BE2C (cell line): ENCODE results near the gene PPP2R5D.

Experiments used
- DNase-seq: peaks from one replicate; pipeline ENCODE4 v3.0.0-alpha.2; 2020
- H3K27me3 ChIP-seq: fragments of 250-450 bp; sonication (Bioruptor Pico); 2 replicates; pipeline ENCODE4 v1.5.1; 2020; ENCODE audit warnings: mild to moderate bottlenecking
- H3K36me3 ChIP-seq: fragments of 250-450 bp; sonication (Bioruptor Pico); 2 replicates; pipeline ENCODE4 v1.5.1; 2020; ENCODE audit warnings: mild to moderate bottlenecking
- H3K4me1 ChIP-seq: fragments of 250-450 bp; sonication (Bioruptor Pico); 2 replicates; pipeline ENCODE4 v1.5.1; 2020
- H3K4me3 ChIP-seq: 2 replicates; pipeline ENCODE4 v1.5.1; 2011; ENCODE audit warnings: low read depth, low read length
- H3K9me3 ChIP-seq: fragments of 250-450 bp; sonication (Bioruptor Pico); 2 replicates; pipeline ENCODE4 v1.5.1; 2020
- TF ChIP-seq, protein P1 (sequence below): IDR thresholded peaks from 2 replicates; pipeline ENCODE4 v1.5.1; 2012; ENCODE audit warnings: mild to moderate bottlenecking, low read depth, low read length

The PPP2R5D gene

DNA sequence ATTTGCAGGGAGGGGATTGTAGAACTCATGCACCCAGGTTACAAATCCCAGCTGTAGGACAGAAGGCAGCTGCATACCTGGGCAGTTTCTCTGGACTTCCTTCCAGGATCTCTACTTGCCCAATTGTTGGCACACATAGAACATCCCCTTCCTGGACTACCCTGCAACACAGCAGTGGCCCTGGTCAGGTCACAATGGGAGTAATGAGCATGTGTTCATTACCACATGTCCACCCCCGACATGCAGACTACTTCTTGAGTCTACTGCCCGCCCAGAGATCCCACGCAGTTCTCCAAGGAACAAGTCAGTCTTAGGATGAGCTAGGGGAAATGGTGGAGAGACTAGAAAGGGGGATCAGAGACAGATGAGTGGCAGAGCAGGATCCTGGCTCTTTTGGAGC, 10.4 kb upstream of the PPP2R5D start:
- TF ChIP-seq, protein P1, sequence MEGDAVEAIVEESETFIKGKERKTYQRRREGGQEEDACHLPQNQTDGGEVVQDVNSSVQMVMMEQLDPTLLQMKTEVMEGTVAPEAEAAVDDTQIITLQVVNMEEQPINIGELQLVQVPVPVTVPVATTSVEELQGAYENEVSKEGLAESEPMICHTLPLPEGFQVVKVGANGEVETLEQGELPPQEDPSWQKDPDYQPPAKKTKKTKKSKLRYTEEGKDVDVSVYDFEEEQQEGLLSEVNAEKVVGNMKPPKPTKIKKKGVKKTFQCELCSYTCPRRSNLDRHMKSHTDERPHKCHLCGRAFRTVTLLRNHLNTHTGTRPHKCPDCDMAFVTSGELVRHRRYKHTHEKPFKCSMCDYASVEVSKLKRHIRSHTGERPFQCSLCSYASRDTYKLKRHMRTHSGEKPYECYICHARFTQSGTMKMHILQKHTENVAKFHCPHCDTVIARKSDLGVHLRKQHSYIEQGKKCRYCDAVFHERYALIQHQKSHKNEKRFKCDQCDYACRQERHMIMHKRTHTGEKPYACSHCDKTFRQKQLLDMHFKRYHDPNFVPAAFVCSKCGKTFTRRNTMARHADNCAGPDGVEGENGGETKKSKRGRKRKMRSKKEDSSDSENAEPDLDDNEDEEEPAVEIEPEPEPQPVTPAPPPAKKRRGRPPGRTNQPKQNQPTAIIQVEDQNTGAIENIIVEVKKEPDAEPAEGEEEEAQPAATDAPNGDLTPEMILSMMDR: no peak
- no peaks in the 10 kb centered on the region for H3K9me3 ChIP-seq
- no peak for DNase-seq
- H3K36me3 ChIP-seq: peaks cover 9% of the 10 kb centered on the region
- no peaks in the 10 kb centered on the region for H3K27me3 ChIP-seq
- H3K4me3 ChIP-seq: no peak overlapping the region
- H3K4me1 ChIP-seq: peaks cover 5% of the 10 kb centered on the region; the same call in 1 of the 2 replicates

- Histone ChIP-seq H3K27me3 (no peaks in the 10 kb centered on the region), H3K4me1 (peaks cover 5% of the 10 kb centered on the region; the same call in 1 of the 2 replicates), H3K9me3 (no peaks in the 10 kb centered on the region), H3K4me3 (no peak overlapping the region), H3K36me3 (peaks cover under 1% of the 10 kb centered on the region; the same call in 1 of the 2 replicates)
- DNase-seq: peak; percentile 28
- TF ChIP-seq, protein P1: no peak
Observed at GRCh38 chr6:42974919-42975505, 9.4 kb upstream of the PPP2R5D start.

GRCh38 chr6:42978487-42978838, 5.9 kb upstream of the PPP2R5D start:
- TF ChIP-seq, protein P1: no peak
- no peaks in the 10 kb centered on the region for H3K9me3 ChIP-seq

DNA sequence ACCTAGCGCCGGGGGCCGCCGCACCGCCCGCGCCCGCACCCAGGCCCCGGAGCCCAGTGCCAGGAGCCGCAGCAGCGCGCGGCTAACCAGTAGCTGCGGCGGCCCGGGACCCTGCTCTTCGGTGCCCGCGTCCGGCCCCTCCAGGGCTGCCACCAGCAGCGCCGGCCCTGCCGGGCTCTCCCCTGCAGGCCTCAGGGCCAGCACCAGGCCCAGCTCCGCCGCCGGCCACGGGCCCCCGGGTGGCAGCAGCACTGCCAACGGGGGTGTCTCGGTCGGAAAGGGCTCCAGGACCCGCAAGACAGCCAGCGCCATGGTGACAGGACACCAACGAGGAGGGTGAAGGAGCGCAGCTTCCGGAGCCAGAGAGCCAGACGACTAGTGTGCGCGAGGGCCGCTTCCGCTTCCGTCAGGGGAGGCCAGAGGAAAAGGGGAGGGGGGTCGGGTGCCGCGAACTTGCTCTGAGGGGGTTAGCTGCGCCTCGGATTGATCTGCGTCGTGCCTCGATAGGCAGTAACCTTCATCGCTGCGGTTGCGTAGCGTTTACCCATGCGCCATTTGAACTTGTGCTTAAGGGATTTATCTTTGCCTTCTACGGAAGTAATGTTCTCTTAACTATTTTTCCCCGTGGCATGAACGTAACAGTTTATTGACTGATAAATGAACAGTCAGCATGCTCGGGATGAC, 5.4 kb upstream of the PPP2R5D start, which contains the start of gene PEX6:
Gene PEX6, minus strand, starts transcription at position 343 of the 684 bp plus-strand sequence. Its CDS starts 31 bp downstream, at position 312.
- H3K4me3 ChIP-seq: peak within 1 kb of the TSS; percentile 88
- TF ChIP-seq, protein P1: no peak
- peak; percentile 94 for DNase-seq

More at GRCh38 chr6:42978487-42978838, 5.9 kb upstream of the PPP2R5D start:
- peaks cover 5% of the 10 kb centered on the region; the same call in 1 of the 2 replicates for H3K4me1 ChIP-seq
- peak overlapping the region; percentile 88 for H3K4me3 ChIP-seq
- no peaks in the 10 kb centered on the region for H3K27me3 ChIP-seq
- DNase-seq: no peak
- H3K36me3 ChIP-seq: no peaks in the 10 kb centered on the region

DNA sequence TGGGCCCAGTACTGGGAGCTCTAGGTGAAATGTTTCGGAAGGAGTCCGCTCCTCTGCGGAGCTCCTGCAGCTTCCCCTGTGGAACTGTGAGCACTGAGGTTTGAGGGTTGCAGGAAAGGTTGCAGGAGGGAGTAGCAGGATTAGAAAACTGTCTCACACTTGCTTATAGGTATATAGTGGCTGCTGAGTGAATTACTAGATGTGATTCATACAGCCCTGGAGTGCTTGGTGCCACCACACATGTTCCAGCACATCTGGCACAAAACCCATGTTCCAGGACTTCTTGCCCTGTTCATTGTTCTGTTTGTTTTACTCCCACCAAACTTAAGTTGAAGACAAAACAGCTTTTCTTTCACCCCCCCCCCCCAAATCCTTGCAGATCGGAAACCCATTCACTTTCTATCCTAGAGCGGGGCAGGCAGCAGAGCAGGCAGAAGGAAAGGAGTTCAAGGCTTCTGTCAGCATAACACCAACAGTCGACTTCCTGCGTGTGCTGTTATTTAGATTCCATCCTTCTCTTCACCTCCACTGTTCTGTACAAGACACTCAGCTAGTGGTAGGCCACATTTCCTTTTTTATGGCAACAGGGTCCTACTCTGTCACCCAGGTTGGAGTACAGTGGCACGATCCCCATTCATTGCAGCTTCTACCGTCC, 4.7 kb upstream of the PPP2R5D start:
- Histone ChIP-seq H3K9me3 (no peaks in the 10 kb centered on the region), H3K36me3 (no peaks in the 10 kb centered on the region), H3K4me3 (peak overlapping the region; percentile 88), H3K27me3 (no peaks in the 10 kb centered on the region), H3K4me1 (peaks cover 5% of the 10 kb centered on the region; the same call in 1 of the 2 replicates)
- TF ChIP-seq, protein P1: no peak
- no peak for DNase-seq

More for the DNA sequence above, 5.4 kb upstream of the PPP2R5D start, which contains the start of gene PEX6:
- Histone ChIP-seq H3K27me3 (no peaks in the 10 kb centered on the region), H3K36me3 (no peaks in the 10 kb centered on the region), H3K4me1 (peaks cover 5% of the 10 kb centered on the region; the same call in 1 of the 2 replicates), H3K9me3 (no peaks in the 10 kb centered on the region)
